Endothelial cell (in vitro differentiated cells): Measurements from ENCODE around the gene MAML3. TPM values are rescaled to one million over a fixed set of nuclear protein-coding genes. Genes with fewer than 3 reads are reported as not detected.
A peak's percentile ranks its signal among the peaks of the same experiment; 100 is the strongest.

Experiments
- DNase-seq: peaks from one replicate; pipeline ENCODE4 v3.0.0; 2021; ENCODE audit warnings: low spot score
- H3K27ac Mint-ChIP-seq: one replicate; pipeline ENCODE4 v1.8.0; 2021; ENCODE audit warnings: mixed read lengths, inconsistent platforms; ENCODE audit not compliant: unreplicated experiment
- H3K27me3 Mint-ChIP-seq: one replicate; pipeline ENCODE4 v1.8.0; 2021; ENCODE audit warnings: mild to moderate bottlenecking, moderate library complexity, mixed read lengths, inconsistent platforms; ENCODE audit not compliant: unreplicated experiment
- H3K36me3 Mint-ChIP-seq: one replicate; pipeline ENCODE4 v1.8.0; 2021; ENCODE audit warnings: mild to moderate bottlenecking, low read depth, mixed read lengths, inconsistent platforms; ENCODE audit not compliant: unreplicated experiment
- H3K4me1 Mint-ChIP-seq: one replicate; pipeline ENCODE4 v1.8.0; 2021; ENCODE audit warnings: mild to moderate bottlenecking, mixed read lengths, inconsistent platforms; ENCODE audit not compliant: unreplicated experiment
- H3K4me3 Mint-ChIP-seq: one replicate; pipeline ENCODE4 v1.8.0; 2021; ENCODE audit warnings: mild to moderate bottlenecking, mixed read lengths, inconsistent platforms; ENCODE audit not compliant: unreplicated experiment
- H3K9me3 Mint-ChIP-seq: one replicate; pipeline ENCODE4 v1.8.0; 2021; ENCODE audit warnings: mixed read lengths, inconsistent platforms; ENCODE audit not compliant: unreplicated experiment
- total RNA-seq: library from RNA; stranded (reverse); fragmentation: NEBNext Ultra II Directional; extraction: Animal tissue kit (Norgen Biotek cat#: 25700); gene quantifications from one replicate; pipeline ENCODE4 v1.2.1, GENCODE V29; 2021; ENCODE audit not compliant: unreplicated experiment
- TF ChIP-seq, protein P1 (sequence below): fragments of 200-600 bp; sonication (generic); IDR thresholded peaks from one replicate; pipeline ENCODE4 v1.5.0; 2021; ENCODE audit warnings: antibody characterized with exemption; ENCODE audit not compliant: unreplicated experiment

Gene MAML3
- total RNA-seq, 1 donor from 2014 or later: 31.0 TPM

DNA sequence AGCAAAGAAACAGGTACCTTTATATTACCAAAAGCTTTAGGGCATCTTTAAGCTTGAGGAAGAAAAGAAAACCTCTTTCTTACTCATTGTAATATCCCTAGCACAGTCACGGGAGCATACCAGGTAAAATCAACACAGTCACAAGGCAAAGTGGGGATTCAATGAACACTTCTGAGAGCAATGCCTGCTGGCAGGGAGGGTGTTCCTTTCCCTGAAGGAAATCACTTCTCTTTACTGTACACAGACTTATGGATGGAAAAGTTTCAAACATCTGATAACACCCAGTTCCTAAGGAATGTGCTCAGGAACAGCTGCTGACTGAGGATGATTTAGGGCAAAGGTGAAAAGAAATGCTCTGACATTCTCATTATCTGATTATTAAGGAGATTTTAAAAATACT lies 94.8 kb downstream of the MAML3 start:
- TF ChIP-seq, protein P1, sequence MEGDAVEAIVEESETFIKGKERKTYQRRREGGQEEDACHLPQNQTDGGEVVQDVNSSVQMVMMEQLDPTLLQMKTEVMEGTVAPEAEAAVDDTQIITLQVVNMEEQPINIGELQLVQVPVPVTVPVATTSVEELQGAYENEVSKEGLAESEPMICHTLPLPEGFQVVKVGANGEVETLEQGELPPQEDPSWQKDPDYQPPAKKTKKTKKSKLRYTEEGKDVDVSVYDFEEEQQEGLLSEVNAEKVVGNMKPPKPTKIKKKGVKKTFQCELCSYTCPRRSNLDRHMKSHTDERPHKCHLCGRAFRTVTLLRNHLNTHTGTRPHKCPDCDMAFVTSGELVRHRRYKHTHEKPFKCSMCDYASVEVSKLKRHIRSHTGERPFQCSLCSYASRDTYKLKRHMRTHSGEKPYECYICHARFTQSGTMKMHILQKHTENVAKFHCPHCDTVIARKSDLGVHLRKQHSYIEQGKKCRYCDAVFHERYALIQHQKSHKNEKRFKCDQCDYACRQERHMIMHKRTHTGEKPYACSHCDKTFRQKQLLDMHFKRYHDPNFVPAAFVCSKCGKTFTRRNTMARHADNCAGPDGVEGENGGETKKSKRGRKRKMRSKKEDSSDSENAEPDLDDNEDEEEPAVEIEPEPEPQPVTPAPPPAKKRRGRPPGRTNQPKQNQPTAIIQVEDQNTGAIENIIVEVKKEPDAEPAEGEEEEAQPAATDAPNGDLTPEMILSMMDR: no peak
- Mint-ChIP-seq H3K36me3 (no peaks in the 10 kb centered on the region), H3K27ac (peak overlapping the region; percentile 48), H3K9me3 (no peaks in the 10 kb centered on the region), H3K27me3 (peaks cover 4% of the 10 kb centered on the region), H3K4me1 (peaks cover 29% of the 10 kb centered on the region), H3K4me3 (no peak overlapping the region)
- no peak for DNase-seq

DNA sequence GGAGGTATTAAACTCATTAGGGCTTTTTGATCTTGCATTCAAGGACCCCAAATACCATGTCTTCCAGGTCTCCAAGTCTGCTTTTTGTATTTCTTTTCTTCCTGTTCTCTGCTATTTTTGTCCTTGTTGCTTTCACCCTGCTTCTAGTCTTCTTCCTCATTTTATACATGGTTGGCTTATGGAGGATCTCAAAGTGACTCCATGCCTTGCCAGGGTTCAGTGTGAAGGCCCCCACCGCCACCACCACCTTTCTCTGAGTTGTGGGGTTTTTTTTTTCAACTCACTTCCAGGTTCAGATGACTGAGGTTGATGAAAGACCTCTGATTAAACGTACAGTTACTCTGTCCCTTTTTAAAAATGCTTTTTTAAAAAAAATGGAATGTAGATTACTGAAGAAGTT lies 96.3 kb downstream of the MAML3 start:
- TF ChIP-seq, protein P1: no peak
- no peaks in the 10 kb centered on the region for H3K36me3 Mint-ChIP-seq
- no peak for DNase-seq

DNA sequence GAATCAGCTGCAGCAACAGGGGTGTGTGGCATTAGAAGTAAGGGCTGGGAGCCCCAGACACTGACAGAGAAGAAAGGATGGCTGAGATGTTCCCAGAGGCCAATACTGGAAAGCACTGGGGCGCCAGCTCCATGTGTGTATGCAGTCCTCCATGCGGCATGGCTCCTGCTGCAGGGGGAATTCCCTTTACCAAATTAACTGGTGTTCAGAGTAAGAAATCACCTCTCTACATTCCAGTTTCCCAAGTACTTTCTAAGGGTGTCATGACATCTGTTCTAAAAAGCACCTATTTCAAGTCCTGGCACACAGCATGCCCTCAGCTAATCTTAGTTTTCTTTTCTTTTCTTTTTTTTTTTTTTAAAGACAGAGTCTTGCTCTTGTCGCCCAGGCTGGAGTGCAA lies 98.0 kb downstream of the MAML3 start:
- no peaks in the 10 kb centered on the region for H3K36me3 Mint-ChIP-seq
- no peak for DNase-seq
- H3K4me1 Mint-ChIP-seq: peaks cover 36% of the 10 kb centered on the region
- H3K9me3 Mint-ChIP-seq: no peaks in the 10 kb centered on the region
- TF ChIP-seq, protein P1: no peak
- no peak overlapping the region for H3K4me3 Mint-ChIP-seq
- H3K27ac Mint-ChIP-seq: no peak overlapping the region
- H3K27me3 Mint-ChIP-seq: peaks cover 7% of the 10 kb centered on the region

More for the DNA sequence above, 96.3 kb downstream of the MAML3 start:
- Mint-ChIP-seq H3K27me3 (peaks cover 7% of the 10 kb centered on the region), H3K9me3 (no peaks in the 10 kb centered on the region), H3K27ac (no peak overlapping the region), H3K4me1 (peaks cover 34% of the 10 kb centered on the region), H3K4me3 (no peak overlapping the region)

DNA sequence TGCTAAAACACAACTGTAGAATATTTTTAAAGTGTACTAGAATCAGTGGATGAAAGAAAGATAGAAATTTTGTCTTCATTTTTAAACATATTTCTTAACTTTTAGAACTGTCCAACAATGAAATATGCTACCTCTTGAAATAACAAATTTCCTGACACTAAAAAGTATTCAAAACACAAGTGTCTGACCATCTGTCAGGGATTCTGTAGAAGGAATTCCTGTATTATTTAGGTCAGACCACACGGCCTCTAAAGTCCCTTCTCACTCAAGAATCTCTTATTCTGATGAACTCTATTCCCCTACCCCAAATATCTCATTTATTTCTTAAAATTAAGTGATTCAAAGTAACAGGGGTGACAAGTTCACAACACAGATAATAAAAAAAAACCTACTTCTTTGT lies 99.1 kb downstream of the MAML3 start:
- Mint-ChIP-seq H3K9me3 (no peaks in the 10 kb centered on the region), H3K27ac (no peak overlapping the region), H3K36me3 (no peaks in the 10 kb centered on the region), H3K4me1 (peaks cover 45% of the 10 kb centered on the region), H3K27me3 (peaks cover 7% of the 10 kb centered on the region), H3K4me3 (no peak overlapping the region)
- DNase-seq: no peak
- TF ChIP-seq, protein P1: no peak

DNA sequence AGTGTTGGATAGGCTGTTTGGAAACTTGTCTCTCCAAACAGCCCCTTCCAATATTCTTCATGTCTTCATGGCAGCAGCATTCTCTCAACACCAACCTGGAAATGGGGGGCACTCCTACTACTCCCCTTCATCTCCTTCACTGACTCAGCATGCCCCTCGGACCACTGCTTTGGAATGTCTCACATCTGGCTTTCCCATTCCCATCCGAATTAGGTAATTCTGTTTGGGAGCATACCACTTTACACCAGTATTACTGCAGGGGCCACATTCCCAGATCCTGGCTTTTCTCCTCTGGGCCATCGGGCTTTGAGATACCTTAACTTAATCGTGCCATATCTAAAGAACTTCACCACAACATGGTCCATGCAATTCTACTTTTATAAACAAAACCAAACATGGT lies 100.8 kb downstream of the MAML3 start:
- H3K4me3 Mint-ChIP-seq: no peak overlapping the region
- peaks cover 49% of the 10 kb centered on the region for H3K4me1 Mint-ChIP-seq
- no peak overlapping the region for H3K27ac Mint-ChIP-seq
- DNase-seq: no peak
- H3K27me3 Mint-ChIP-seq: peaks cover 13% of the 10 kb centered on the region
- no peaks in the 10 kb centered on the region for H3K9me3 Mint-ChIP-seq
- TF ChIP-seq, protein P1: no peak
- H3K36me3 Mint-ChIP-seq: no peaks in the 10 kb centered on the region
